Ovary (tissue), 3 donors: ENCODE data around the gene SIK2.

Source experiments
- CTCF ChIP-seq, 3 donors: fragments of 450-650 bp in 2 of 3; fragments of 200-600 bp in 1 of 3; IDR thresholded peaks; one replicate each; pipeline versions ENCODE4 v1.5.1 to v1.8.0; 2016 to 2022; ENCODE audit warnings: antibody characterized with exemption in 3 of 3, mild to moderate bottlenecking in 1 of 3
- EP300 ChIP-seq: sonication (generic); formaldehyde crosslinking; IDR thresholded peaks from one replicate; pipeline ENCODE4 v1.6.1; 2017; ENCODE audit warnings: antibody characterized with exemption
- POLR2A ChIP-seq: fragments of 450-650 bp; IDR thresholded peaks from one replicate; pipeline ENCODE4 v1.6.1; 2017; ENCODE audit warnings: antibody characterized with exemption, mild to moderate bottlenecking, moderate library complexity
- donor health status: DM: no; HTN: no; CAD: no.

- TF ChIP-seq CTCF (IDR thresholded peaks at IDR 0.05) (no peak), POLR2A (no peak), EP300 (no peak)
These were observed 100.4 kb downstream of the SIK2 start for GRCh38 chr11:111702623-111703022.
